GM21529 (cell line): ENCODE measurements around the gene ATF5.

ENCODE experiments used
- ATAC-seq: cut with Tn5 transposase; IDR thresholded peaks from one replicate; pipeline ENCODE4 v1.9.1; 2021; ENCODE audit not compliant: unreplicated experiment

The ATF5 gene

GRCh38 chr19:49929121-49929610 lies at the start of gene ATF5, which contains the start of gene NUP62:
Gene ATF5, plus strand, starts transcription at chr19:49929205. Its CDS starts 1,646 bp downstream, at chr19:49930851.
Gene NUP62, minus strand, starts transcription at chr19:49929504. Its CDS starts 19,697 bp downstream, at chr19:49909807.
- ATAC-seq, result peak; percentile 36

GRCh38 chr19:49879243-49879963 lies 49.6 kb upstream of the ATF5 start:
- ATAC-seq, result no peak

GRCh38 chr19:49880162-49880869 lies 48.7 kb upstream of the ATF5 start:
- no peak for ATAC-seq

- ATAC-seq, result no peak
Observed at GRCh38 chr19:49881186-49881585, 47.8 kb upstream of the ATF5 start.

GRCh38 chr19:49881672-49882394 lies 47.2 kb upstream of the ATF5 start:
- no peak for ATAC-seq

- ATAC-seq, result no peak
Observed at GRCh38 chr19:49882643-49883042, 46.4 kb upstream of the ATF5 start.

- no peak for ATAC-seq
Observed at GRCh38 chr19:49883094-49883493, 45.9 kb upstream of the ATF5 start.

- no peak for ATAC-seq
Observed at GRCh38 chr19:49884109-49884508, 44.9 kb upstream of the ATF5 start.

- no peak for ATAC-seq
Observed at GRCh38 chr19:49884760-49885159, 44.2 kb upstream of the ATF5 start.

- ATAC-seq, result no peak
Observed at GRCh38 chr19:49887037-49887664, 41.9 kb upstream of the ATF5 start.

GRCh38 chr19:49887665-49888509 lies 41.1 kb upstream of the ATF5 start:
- ATAC-seq, result no peak

- ATAC-seq, result no peak
Observed at GRCh38 chr19:49888510-49888824, 40.5 kb upstream of the ATF5 start.

- no peak for ATAC-seq
Observed at GRCh38 chr19:49889038-49889686, 39.8 kb upstream of the ATF5 start.

- ATAC-seq, result no peak
Observed at GRCh38 chr19:49889687-49890348, 39.2 kb upstream of the ATF5 start.

- ATAC-seq, result no peak
Observed at GRCh38 chr19:49890349-49891311, 38.4 kb upstream of the ATF5 start.

- no peak for ATAC-seq
Observed at GRCh38 chr19:49891393-49891792, 37.6 kb upstream of the ATF5 start.

- no peak for ATAC-seq
Observed at GRCh38 chr19:49892716-49893115, 36.3 kb upstream of the ATF5 start.

- ATAC-seq, result no peak
Observed at GRCh38 chr19:49894011-49894664, 34.9 kb upstream of the ATF5 start.
